ENCODE data around the gene EYS. TPM values are rescaled to one million over a fixed set of nuclear protein-coding genes. Genes with fewer than 3 reads are reported as not detected.

Gene EYS
- total RNA-seq, 1 experiment from 2014 or later: not detected

DNA sequence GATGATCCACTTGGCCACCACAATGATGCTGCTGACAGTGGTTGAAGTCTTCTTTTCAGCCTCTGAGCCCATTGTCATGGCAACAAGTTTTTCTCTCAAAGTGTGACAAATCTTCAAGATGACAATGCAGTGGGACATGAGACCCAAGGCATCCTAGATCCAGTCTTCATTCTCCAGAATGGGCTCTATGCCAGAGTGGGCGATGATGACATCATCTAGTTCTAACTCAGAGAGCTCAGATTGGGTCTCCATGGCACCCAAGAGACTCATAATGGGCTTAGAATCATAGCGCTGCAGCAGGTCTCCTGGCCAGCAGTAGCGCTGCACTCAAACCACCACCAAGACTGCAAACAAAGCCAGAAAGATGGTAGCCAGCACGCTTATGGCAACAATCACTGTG, 973.6 kb downstream of the EYS start:
- Mint-ChIP-seq H3K36me3 (ENCODE audit: insufficient read depth in 1 of 3, low read depth in 3 of 3) (peaks cover 0 to 7% (median 5%) of the 10 kb centered on the region in 3 experiments; a peak in 4 of 7 replicates), H3K4me1 (no peaks in the 10 kb centered on the region), H3K9me3 (peaks cover 0 to 10% of the 10 kb centered on the region in 2 experiments; a peak in 4 of 5 replicates), H3K4me3 (no peak overlapping the region), H3K27me3 (ENCODE audit: low read depth) (no peaks in the 10 kb centered on the region), H3K27ac (no peak overlapping the region)
- Histone ChIP-seq H2AK5ac (ENCODE audit: insufficient read length, low read length) (no peak overlapping the region), H3K9ac (ENCODE audit: extremely low read depth, insufficient read length, low read length) (no peak overlapping the region), H3K56ac (ENCODE audit: insufficient read length, low read depth, low read length) (no peak overlapping the region), H2BK120ac (ENCODE audit: low read depth, low read length, poor library complexity, severe bottlenecking) (no peak overlapping the region), H2BK12ac (ENCODE audit: insufficient read length, low read depth, low read length) (no peak overlapping the region), H3K79me1 (ENCODE audit: insufficient read depth, low read depth, low read length, poor library complexity, severe bottlenecking) (no peaks in the 10 kb centered on the region), H4K5ac (ENCODE audit: insufficient read length, low read depth, low read length) (no peak overlapping the region), H3K79me2 (ENCODE audit: insufficient read depth, low read length) (no peaks in the 10 kb centered on the region), H3T11ph (ENCODE audit: low read length) (no peak overlapping the region), H3K4me2 (ENCODE audit: insufficient read depth, insufficient read length, low read length) (no peak overlapping the region), H2BK20ac (ENCODE audit: low read depth, low read length, poor library complexity, severe bottlenecking) (no peak overlapping the region), H4K8ac (replicated peaks; ENCODE audit: insufficient read length, low read depth, low read length) (no peak overlapping the region), H2BK5ac (ENCODE audit: insufficient read length, low read length) (no peak overlapping the region), H3K27ac (ENCODE audit: insufficient read length, low read depth, low read length) (no peak overlapping the region), H3K27me3 (ENCODE audit: insufficient read depth, low read length) (no peaks in the 10 kb centered on the region), H3K9me3 (ENCODE audit: control insufficient read depth, low read depth, low read length) (no peaks in the 10 kb centered on the region), H3K23ac (ENCODE audit: insufficient read length, low read depth, low read length) (no peak overlapping the region), H3K14ac (ENCODE audit: insufficient read depth, low read length) (no peak overlapping the region), H4K20me1 (ENCODE audit: control insufficient read depth, insufficient read depth, insufficient read length) (no peaks in the 10 kb centered on the region), H2BK15ac (ENCODE audit: low read depth, low read length) (no peak overlapping the region), H4K91ac (ENCODE audit: insufficient read length, low read depth, low read length) (no peak overlapping the region), H3K18ac (ENCODE audit: insufficient read length, low read depth, low read length) (no peak overlapping the region), H2AFZ (ENCODE audit: low read length) (no peak overlapping the region), H3K4ac (ENCODE audit: low read depth, low read length) (no peak overlapping the region), H3K4me1 (ENCODE audit: insufficient read depth, low read length) (no peaks in the 10 kb centered on the region), H3K23me2 (ENCODE audit: insufficient read length, low read depth, low read length, poor library complexity, severe bottlenecking) (no peaks in the 10 kb centered on the region)
- TF ChIP-seq, protein P1, sequence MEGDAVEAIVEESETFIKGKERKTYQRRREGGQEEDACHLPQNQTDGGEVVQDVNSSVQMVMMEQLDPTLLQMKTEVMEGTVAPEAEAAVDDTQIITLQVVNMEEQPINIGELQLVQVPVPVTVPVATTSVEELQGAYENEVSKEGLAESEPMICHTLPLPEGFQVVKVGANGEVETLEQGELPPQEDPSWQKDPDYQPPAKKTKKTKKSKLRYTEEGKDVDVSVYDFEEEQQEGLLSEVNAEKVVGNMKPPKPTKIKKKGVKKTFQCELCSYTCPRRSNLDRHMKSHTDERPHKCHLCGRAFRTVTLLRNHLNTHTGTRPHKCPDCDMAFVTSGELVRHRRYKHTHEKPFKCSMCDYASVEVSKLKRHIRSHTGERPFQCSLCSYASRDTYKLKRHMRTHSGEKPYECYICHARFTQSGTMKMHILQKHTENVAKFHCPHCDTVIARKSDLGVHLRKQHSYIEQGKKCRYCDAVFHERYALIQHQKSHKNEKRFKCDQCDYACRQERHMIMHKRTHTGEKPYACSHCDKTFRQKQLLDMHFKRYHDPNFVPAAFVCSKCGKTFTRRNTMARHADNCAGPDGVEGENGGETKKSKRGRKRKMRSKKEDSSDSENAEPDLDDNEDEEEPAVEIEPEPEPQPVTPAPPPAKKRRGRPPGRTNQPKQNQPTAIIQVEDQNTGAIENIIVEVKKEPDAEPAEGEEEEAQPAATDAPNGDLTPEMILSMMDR (conservative IDR thresholded peaks at IDR 0.05): no peak
- DNase-seq: no peak
- no CpG with 5 or more reads among the region's 4 CpGs for WGBS (ENCODE audit: extremely low coverage, insufficient read length, low lambda C conversion rate)
